Measurements from ENCODE around the gene STK35.

The STK35 gene

GRCh38 chr20:2108498-2108897 lies 6.9 kb downstream of the STK35 start:
- Histone ChIP-seq H3K9me3 (ENCODE audit: insufficient read depth, low read depth, low read length) (no peaks in the 10 kb centered on the region), H3K4me3 (ENCODE audit: low read length) (no peak overlapping the region), H3K27me3 (ENCODE audit: insufficient read depth, low read length) (no peaks in the 10 kb centered on the region), H3K4me1 (ENCODE audit: insufficient read depth, low read length) (peaks cover 11% of the 10 kb centered on the region), H3K36me3 (ENCODE audit: insufficient read depth, low read length) (peaks cover 50% of the 10 kb centered on the region), H3K27ac (ENCODE audit: low read depth, low read length) (no peak overlapping the region), H3K9ac (ENCODE audit: low read depth, low read length) (no peak overlapping the region)
- WGBS = 87% methylated on average over 3 of the region's 3 CpGs

GRCh38 chr20:2108987-2109386 lies 7.4 kb downstream of the STK35 start:
- 92% methylated on average over 4 of the region's 4 CpGs for WGBS

GRCh38 chr20:2109425-2110210 lies 8.0 kb downstream of the STK35 start:
- H3K9me3 ChIP-seq (ENCODE audit: insufficient read depth, low read depth, low read length) = no peaks in the 10 kb centered on the region
- no peak overlapping the region for H3K4me3 ChIP-seq (ENCODE audit: low read length)
- H3K27me3 ChIP-seq (ENCODE audit: insufficient read depth, low read length) = no peaks in the 10 kb centered on the region
- no peak overlapping the region for H3K27ac ChIP-seq (ENCODE audit: low read depth, low read length)
- peaks cover under 1% of the 10 kb centered on the region; the same call in 1 of the 2 replicates for H3K4me1 ChIP-seq (ENCODE audit: insufficient read depth, low read length)
- H3K36me3 ChIP-seq (ENCODE audit: insufficient read depth, low read length) = peaks cover 59% of the 10 kb centered on the region
- no peak overlapping the region for H3K9ac ChIP-seq (ENCODE audit: low read depth, low read length)
- WGBS = 87% methylated on average over 5 of the region's 6 CpGs

More at GRCh38 chr20:2108987-2109386, 7.4 kb downstream of the STK35 start:
- no peak overlapping the region for H3K27ac ChIP-seq (ENCODE audit: low read depth, low read length)
- H3K36me3 ChIP-seq (ENCODE audit: insufficient read depth, low read length) = peaks cover 54% of the 10 kb centered on the region
- H3K4me1 ChIP-seq (ENCODE audit: insufficient read depth, low read length) = peaks cover 6% of the 10 kb centered on the region
- H3K27me3 ChIP-seq (ENCODE audit: insufficient read depth, low read length) = no peaks in the 10 kb centered on the region
- H3K9me3 ChIP-seq (ENCODE audit: insufficient read depth, low read depth, low read length) = no peaks in the 10 kb centered on the region
- no peak overlapping the region for H3K9ac ChIP-seq (ENCODE audit: low read depth, low read length)
- no peak overlapping the region for H3K4me3 ChIP-seq (ENCODE audit: low read length)

GRCh38 chr20:2112910-2113309 lies 11.3 kb downstream of the STK35 start:
- Histone ChIP-seq H3K27me3 (ENCODE audit: insufficient read depth, low read length) (no peaks in the 10 kb centered on the region), H3K9ac (ENCODE audit: low read depth, low read length) (no peak overlapping the region), H3K27ac (ENCODE audit: low read depth, low read length) (no peak overlapping the region), H3K36me3 (ENCODE audit: insufficient read depth, low read length) (peaks cover 59% of the 10 kb centered on the region), H3K4me1 (ENCODE audit: insufficient read depth, low read length) (no peaks in the 10 kb centered on the region; the same call in 1 of the 2 replicates), H3K9me3 (ENCODE audit: insufficient read depth, low read depth, low read length) (no peaks in the 10 kb centered on the region), H3K4me3 (ENCODE audit: low read length) (no peak overlapping the region)
- WGBS = 87% methylated on average over 4 of the region's 4 CpGs

- 95% methylated on average over 9 of the region's 9 CpGs for WGBS
- Histone ChIP-seq H3K9me3 (ENCODE audit: insufficient read depth, low read depth, low read length) (no peaks in the 10 kb centered on the region), H3K27ac (ENCODE audit: low read depth, low read length) (no peak overlapping the region), H3K9ac (ENCODE audit: low read depth, low read length) (no peak overlapping the region), H3K36me3 (ENCODE audit: insufficient read depth, low read length) (peaks cover 65% of the 10 kb centered on the region), H3K4me3 (ENCODE audit: low read length) (no peak overlapping the region), H3K4me1 (ENCODE audit: insufficient read depth, low read length) (no peaks in the 10 kb centered on the region; the same call in 1 of the 2 replicates), H3K27me3 (ENCODE audit: insufficient read depth, low read length) (no peaks in the 10 kb centered on the region)
Observed at GRCh38 chr20:2114127-2114959, 12.7 kb downstream of the STK35 start.

GRCh38 chr20:2114990-2115681 lies 13.5 kb downstream of the STK35 start:
- Histone ChIP-seq H3K4me3 (ENCODE audit: low read length) (no peak overlapping the region), H3K27ac (ENCODE audit: low read depth, low read length) (no peak overlapping the region), H3K4me1 (ENCODE audit: insufficient read depth, low read length) (no peaks in the 10 kb centered on the region), H3K9me3 (ENCODE audit: insufficient read depth, low read depth, low read length) (no peaks in the 10 kb centered on the region), H3K9ac (ENCODE audit: low read depth, low read length) (no peak overlapping the region), H3K36me3 (ENCODE audit: insufficient read depth, low read length) (peaks cover 70% of the 10 kb centered on the region), H3K27me3 (ENCODE audit: insufficient read depth, low read length) (no peaks in the 10 kb centered on the region)
- WGBS = 93% methylated on average over 2 of the region's 2 CpGs

GRCh38 chr20:2116170-2116940 lies 14.7 kb downstream of the STK35 start:
- peaks cover 65% of the 10 kb centered on the region for H3K36me3 ChIP-seq (ENCODE audit: insufficient read depth, low read length)
- no peaks in the 10 kb centered on the region for H3K4me1 ChIP-seq (ENCODE audit: insufficient read depth, low read length)
- WGBS = 96% methylated on average over 9 of the region's 9 CpGs

GRCh38 chr20:2118783-2119182 lies 17.2 kb downstream of the STK35 start:
- WGBS = 92% methylated on average over 3 of the region's 3 CpGs
- Histone ChIP-seq H3K27ac (ENCODE audit: low read depth, low read length) (no peak overlapping the region), H3K36me3 (ENCODE audit: insufficient read depth, low read length) (peaks cover 60% of the 10 kb centered on the region), H3K27me3 (ENCODE audit: insufficient read depth, low read length) (no peaks in the 10 kb centered on the region), H3K4me1 (ENCODE audit: insufficient read depth, low read length) (no peaks in the 10 kb centered on the region), H3K4me3 (ENCODE audit: low read length) (no peak overlapping the region), H3K9ac (ENCODE audit: low read depth, low read length) (no peak overlapping the region), H3K9me3 (ENCODE audit: insufficient read depth, low read depth, low read length) (no peaks in the 10 kb centered on the region)

More at GRCh38 chr20:2116170-2116940, 14.7 kb downstream of the STK35 start:
- H3K27ac ChIP-seq (ENCODE audit: low read depth, low read length) = no peak overlapping the region
- no peaks in the 10 kb centered on the region for H3K9me3 ChIP-seq (ENCODE audit: insufficient read depth, low read depth, low read length)
- no peak overlapping the region for H3K9ac ChIP-seq (ENCODE audit: low read depth, low read length)
- no peak overlapping the region for H3K4me3 ChIP-seq (ENCODE audit: low read length)
- no peaks in the 10 kb centered on the region for H3K27me3 ChIP-seq (ENCODE audit: insufficient read depth, low read length)

- 95% methylated on average over 6 of the region's 6 CpGs for WGBS
- H3K4me3 ChIP-seq (ENCODE audit: low read length) = no peak overlapping the region
- no peak overlapping the region for H3K27ac ChIP-seq (ENCODE audit: low read depth, low read length)
- no peaks in the 10 kb centered on the region for H3K9me3 ChIP-seq (ENCODE audit: insufficient read depth, low read depth, low read length)
- no peaks in the 10 kb centered on the region; the same call in 1 of the 2 replicates for H3K4me1 ChIP-seq (ENCODE audit: insufficient read depth, low read length)
- H3K36me3 ChIP-seq (ENCODE audit: insufficient read depth, low read length) = peaks cover 28% of the 10 kb centered on the region
- no peaks in the 10 kb centered on the region for H3K27me3 ChIP-seq (ENCODE audit: insufficient read depth, low read length)
- no peak overlapping the region for H3K9ac ChIP-seq (ENCODE audit: low read depth, low read length)
Observed at GRCh38 chr20:2122936-2123335, 21.3 kb downstream of the STK35 start.

- H3K27ac ChIP-seq (ENCODE audit: low read depth, low read length) = no peak overlapping the region
- H3K36me3 ChIP-seq (ENCODE audit: insufficient read depth, low read length) = peaks cover 23% of the 10 kb centered on the region
- no peak overlapping the region for H3K4me3 ChIP-seq (ENCODE audit: low read length)
- no peaks in the 10 kb centered on the region; the same call in 1 of the 2 replicates for H3K4me1 ChIP-seq (ENCODE audit: insufficient read depth, low read length)
- no peak overlapping the region for H3K9ac ChIP-seq (ENCODE audit: low read depth, low read length)
- no peaks in the 10 kb centered on the region for H3K27me3 ChIP-seq (ENCODE audit: insufficient read depth, low read length)
- no peaks in the 10 kb centered on the region for H3K9me3 ChIP-seq (ENCODE audit: insufficient read depth, low read depth, low read length)
- 93% methylated on average over 5 of the region's 5 CpGs for WGBS
Observed at GRCh38 chr20:2123720-2124119, 22.1 kb downstream of the STK35 start.
